B cell (primary cell): ENCODE measurements around the gene MLXIP. TPM values are rescaled to one million over a fixed set of nuclear protein-coding genes. Genes with fewer than 3 reads are reported as not detected.

Experiments
- ATAC-seq: fragments of 200-7000 bp; cut with Tn5 transposase; one replicate; pipeline ENCODE4 v1.10.0; 2021; ENCODE audit warnings: low read depth, mild to moderate bottlenecking, moderate number of reproducible peaks, moderate library complexity
- CTCF ChIA-PET: fragments of 350-600 bp; sonication (Branson Sonifier 250); formaldehyde crosslinking; loops from one replicate; lab custom pipeline; 2021; ENCODE audit warnings: antibody characterized with exemption, inconsistent platforms; lab: Charles Lee
- POLR2A ChIA-PET: fragments of 350-600 bp; sonication (Branson Sonifier 250); formaldehyde crosslinking; loops from one replicate; lab custom pipeline; 2021; ENCODE audit warnings: antibody characterized with exemption; lab: Charles Lee
- DNase-seq: peaks from one replicate; pipeline ENCODE4 v3.0.0; 2013
- H2AFZ ChIP-seq: 2 replicates; pipeline ENCODE4 v1.6.1; 2012; ENCODE audit warnings: mild to moderate bottlenecking, low read depth, low read length; ENCODE audit not compliant: insufficient read depth, poor library complexity, severe bottlenecking
- H3K27ac ChIP-seq, 2 donors: 1 replicate in 1 of 2; 2 replicates in 1 of 2; pipeline ENCODE4 v1.5.1; 2012 to 2013; ENCODE audit warnings: low read length in 2 of 2, mild to moderate bottlenecking in 2 of 2, moderate library complexity in 1 of 2
- H3K27me3 ChIP-seq, 4 experiments: fragments of 200-600 bp in 1 of 4; sonication (generic) in 1 of 4; replicated peaks in 1 of 4; 1 replicate in 2 of 4; 2 replicates in 2 of 4; pipeline versions ENCODE4 v1.6.1 to v1.7.0; 2013 to 2016; ENCODE audit warnings: low read length in 3 of 4, mild to moderate bottlenecking in 2 of 4, mixed read lengths in 1 of 4, moderate library complexity in 1 of 4; ENCODE audit not compliant: insufficient read depth in 4 of 4, control insufficient read depth in 3 of 4; ENCODE audit errors: control extremely low read depth in 1 of 4
- H3K36me3 ChIP-seq, 2 experiments: replicated peaks in 1 of 2; 1 replicate in 1 of 2; 2 replicates in 1 of 2; pipeline versions ENCODE4 v1.6.1 to v1.7.1; 2013; ENCODE audit warnings: low read length in 1 of 2; ENCODE audit not compliant: insufficient read depth in 2 of 2, control insufficient read depth in 1 of 2; ENCODE audit errors: control extremely low read depth in 1 of 2, extremely low read depth in 1 of 2
- H3K4me1 ChIP-seq, 2 donors: fragments of 200-600 bp in 1 of 2; sonication (generic) in 1 of 2; 1 replicate in 1 of 2; 2 replicates in 1 of 2; pipeline versions ENCODE4 v1.5.1 to v1.6.1; 2013 to 2017; ENCODE audit warnings: low read length in 2 of 2; ENCODE audit not compliant: control insufficient read depth in 2 of 2, insufficient read depth in 2 of 2
- H3K4me2 ChIP-seq: replicated peaks from 2 replicates; pipeline ENCODE3; 2012; ENCODE audit warnings: mild to moderate bottlenecking, low read depth, low read length; ENCODE audit not compliant: poor library complexity, severe bottlenecking
- H3K4me3 ChIP-seq, 5 experiments: fragments of 200-600 bp in 1 of 5; sonication (generic) in 1 of 5; 1 replicate in 3 of 5; 2 replicates in 2 of 5; pipeline versions ENCODE4 v1.5.1 to v1.7.0; 2011 to 2016; ENCODE audit warnings: low read length in 4 of 5, mild to moderate bottlenecking in 4 of 5, low read depth in 2 of 5, control low read depth in 1 of 5, moderate library complexity in 1 of 5; ENCODE audit not compliant: insufficient read depth in 1 of 5; ENCODE audit errors: control extremely low read depth in 1 of 5, extremely low read depth in 1 of 5
- H3K79me2 ChIP-seq: fragments of 200-600 bp; sonication (generic); one replicate; pipeline ENCODE4 v1.6.0; 2016; ENCODE audit warnings: low read length; ENCODE audit not compliant: control insufficient read depth, insufficient read depth
- H3K9ac ChIP-seq: fragments of 200-600 bp; sonication (generic); 2 replicates; pipeline ENCODE4 v1.6.1; 2017; ENCODE audit warnings: mild to moderate bottlenecking, low read length, moderate library complexity
- H3K9me3 ChIP-seq, 3 donors: one replicate each; pipeline versions ENCODE4 v1.6.1 to v1.7.1; 2013; ENCODE audit warnings: low read length in 2 of 3; ENCODE audit not compliant: control insufficient read depth in 2 of 3, insufficient read depth in 1 of 3; ENCODE audit errors: control extremely low read depth in 1 of 3
- H4K20me1 ChIP-seq: 2 replicates; pipeline ENCODE4 v1.6.0; 2012; ENCODE audit warnings: mild to moderate bottlenecking, low read length; ENCODE audit not compliant: insufficient read depth, control insufficient read depth, poor library complexity, severe bottlenecking
- H3K27ac Mint-ChIP-seq: one replicate; pipeline ENCODE4 v1.8.0; 2021; ENCODE audit warnings: mixed read lengths
- H3K27me3 Mint-ChIP-seq: one replicate; pipeline ENCODE4 v1.8.0; 2021; ENCODE audit warnings: mixed read lengths
- H3K4me1 Mint-ChIP-seq: one replicate; pipeline ENCODE4 v1.8.0; 2021; ENCODE audit warnings: mixed read lengths
- H3K4me3 Mint-ChIP-seq: one replicate; pipeline ENCODE4 v1.8.0; 2021; ENCODE audit warnings: mixed read lengths
- H3K9me3 Mint-ChIP-seq: one replicate; pipeline ENCODE4 v1.8.0; 2022; ENCODE audit warnings: mixed read lengths; ENCODE audit not compliant: insufficient read depth
- EZH2 ChIP-seq: IDR thresholded peaks from 2 replicates; pipeline ENCODE4 v1.6.1; 2012; ENCODE audit warnings: borderline replicate concordance, low read depth, mild to moderate bottlenecking, moderate library complexity, low read length; ENCODE audit not compliant: insufficient read depth, poor library complexity, severe bottlenecking
- WGBS: methylation state at CpG from one replicate; pipeline ENCODE4 v1.1.5; 2013; ENCODE audit warnings: missing lambda C conversion rate; ENCODE audit not compliant: insufficient coverage; 5-methylcytosine and 5-hydroxymethylcytosine counted together
- intact Hi-C: fragments of 100-400 bp; cut with micrococcal nuclease; formaldehyde crosslinking; loops from one replicate; pipeline ENCODE4 v1.10.0; 2022
- polyA plus RNA-seq: library from polyadenylated mRNA; depleted of rRNA; stranded (reverse); fragments of >200 nt; gene quantifications from 2 replicates; pipeline ENCODE4 v1.2.3, GENCODE V29; 2012
- total RNA-seq, 2 donors: library from RNA; stranded (reverse); fragments of 120-200 nt in 1 of 2; gene quantifications; 1 replicate in 1 of 2; 2 replicates in 1 of 2; pipeline versions ENCODE4 v1.2.3 to v1.2.4, GENCODE V29; 2013 to 2022
- TF ChIP-seq, protein P1 (sequence below): fragments of 200-600 bp; IDR thresholded peaks from one replicate; pipeline ENCODE4 v1.8.0; 2022; ENCODE audit warnings: antibody characterized with exemption, mild to moderate bottlenecking

MLXIP gene
- total and polyA plus RNA-seq, 2 donors (not counting 1 experiment from before 2014, with no cell fraction given) = 28.1 to 91.2 TPM

DNA sequence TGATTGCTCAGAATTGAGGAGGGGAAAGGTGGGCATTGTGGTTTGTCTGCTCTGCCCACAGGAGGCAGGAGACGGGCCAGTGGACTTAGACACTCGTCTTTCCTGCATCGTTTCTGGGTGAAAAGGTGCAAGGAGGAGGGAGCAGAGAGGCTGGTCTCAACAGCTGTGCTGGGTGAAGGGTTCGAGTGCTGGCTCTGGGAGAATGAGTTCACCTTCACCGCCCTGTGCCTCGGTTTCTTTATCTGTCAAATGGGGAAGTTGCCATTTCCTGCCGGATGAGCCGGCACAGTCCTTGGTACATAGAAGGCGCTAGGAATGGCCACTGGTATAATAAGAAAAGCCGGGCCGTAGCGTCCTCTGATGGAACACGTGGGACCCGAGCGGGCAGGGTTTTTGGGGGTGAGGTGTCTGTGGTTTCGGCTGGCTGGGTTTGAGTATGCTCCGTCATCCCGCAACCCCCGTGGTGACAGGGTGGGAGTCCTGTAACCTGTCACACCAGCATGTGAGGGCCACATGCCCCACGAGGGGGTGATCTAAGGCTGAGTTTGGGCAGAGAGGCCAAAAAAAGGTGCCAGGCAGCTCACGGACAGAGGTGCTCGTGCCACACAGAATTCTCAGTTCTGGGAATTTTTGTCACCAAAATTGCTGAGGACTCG lies 49.5 kb upstream of the MLXIP start:
- intact Hi-C loops = loop anchor here (10.0 kb wide), 1 partner anchor 234 kb away; the partner anchor contains the start of gene RHOF
- Histone ChIP-seq H3K79me2 (peaks cover 97% of the 10 kb centered on the region), H3K4me2 (peak overlapping the region; percentile 56)

More for the DNA sequence above, 49.5 kb upstream of the MLXIP start:
- Histone ChIP-seq H3K27ac (peak overlapping the region; percentile 22 to 70), H3K36me3 (peaks cover 1 to 12% of the 10 kb centered on the region in 2 experiments), H3K9ac (peak overlapping the region; percentile 28), H3K4me3 (peak overlapping the region in 1 of 5 experiments; percentile 31), H4K20me1 (peaks cover 86% of the 10 kb centered on the region), H3K9me3 (peaks cover 0 to 9% (median 0%) of the 10 kb centered on the region in 3 donors), H3K4me1 (peaks cover 69 to 92% of the 10 kb centered on the region in 2 donors), H3K27me3 (no peaks in the 10 kb centered on the region), H2AFZ (no peak overlapping the region)
- peak overlapping the region; percentile 85 for H3K4me3 Mint-ChIP-seq
- WGBS = 51% methylated on average over 23 of the region's 23 CpGs
- peak overlapping the region; percentile 85 for H3K27ac Mint-ChIP-seq
- DNase-seq (peak; percentile 76), ATAC-seq (peak; percentile 31)
- no peaks in the 10 kb centered on the region for H3K9me3 Mint-ChIP-seq
- H3K27me3 Mint-ChIP-seq = no peaks in the 10 kb centered on the region
- H3K4me1 Mint-ChIP-seq = peaks cover 73% of the 10 kb centered on the region
- ChIA-PET CTCF (interaction anchor here (0.7 to 4.4 kb wide), 15 partner anchors 8 to 111 kb away, joined by 3 to 55 read pairs (median 4); partner anchors contain the start of gene CFAP251), POLR2A (interaction anchor here (0.6 to 0.7 kb wide), 2 partner anchors 34 to 239 kb away, joined by 3 read pairs; no protein-coding TSS in a partner anchor)
- TF ChIP-seq EZH2 = no peak
- TF ChIP-seq, protein P1, sequence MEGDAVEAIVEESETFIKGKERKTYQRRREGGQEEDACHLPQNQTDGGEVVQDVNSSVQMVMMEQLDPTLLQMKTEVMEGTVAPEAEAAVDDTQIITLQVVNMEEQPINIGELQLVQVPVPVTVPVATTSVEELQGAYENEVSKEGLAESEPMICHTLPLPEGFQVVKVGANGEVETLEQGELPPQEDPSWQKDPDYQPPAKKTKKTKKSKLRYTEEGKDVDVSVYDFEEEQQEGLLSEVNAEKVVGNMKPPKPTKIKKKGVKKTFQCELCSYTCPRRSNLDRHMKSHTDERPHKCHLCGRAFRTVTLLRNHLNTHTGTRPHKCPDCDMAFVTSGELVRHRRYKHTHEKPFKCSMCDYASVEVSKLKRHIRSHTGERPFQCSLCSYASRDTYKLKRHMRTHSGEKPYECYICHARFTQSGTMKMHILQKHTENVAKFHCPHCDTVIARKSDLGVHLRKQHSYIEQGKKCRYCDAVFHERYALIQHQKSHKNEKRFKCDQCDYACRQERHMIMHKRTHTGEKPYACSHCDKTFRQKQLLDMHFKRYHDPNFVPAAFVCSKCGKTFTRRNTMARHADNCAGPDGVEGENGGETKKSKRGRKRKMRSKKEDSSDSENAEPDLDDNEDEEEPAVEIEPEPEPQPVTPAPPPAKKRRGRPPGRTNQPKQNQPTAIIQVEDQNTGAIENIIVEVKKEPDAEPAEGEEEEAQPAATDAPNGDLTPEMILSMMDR = peak; percentile 43
